PC-3 (cell line): ENCODE results near the gene ARHGAP4.

Experiments used
- CTCF ChIP-seq: fragments of 300-600 bp; sonication (generic); conservative IDR thresholded peaks from 2 replicates; pipeline ENCODE4 v1.5.1; 2017; ENCODE audit warnings: antibody characterized with exemption, low read depth, mild to moderate bottlenecking, low read length
- EZH2 ChIP-seq: fragments of 300-600 bp; sonication (generic); IDR thresholded peaks from one replicate; pipeline ENCODE4 v1.6.1; 2017; ENCODE audit warnings: antibody characterized with exemption, mild to moderate bottlenecking, low read length; ENCODE audit not compliant: unreplicated experiment
- EZH2phosphoT487 ChIP-seq: fragments of 300-600 bp; sonication (generic); IDR thresholded peaks from 2 replicates; pipeline ENCODE4 v1.6.1; 2018; ENCODE audit warnings: mild to moderate bottlenecking, antibody characterized with exemption, low read length, borderline replicate concordance

- TF ChIP-seq CTCF, result no peak
- no peak for TF ChIP-seq EZH2phosphoT487
- no peak for TF ChIP-seq EZH2
Observed at GRCh38 chrX:153866302-153867019, 59.6 kb downstream of the ARHGAP4 start.
